GM12801 (cell line): ENCODE data around the gene KRR1.

Experiments used
- TF ChIP-seq, protein P1 (sequence below): IDR thresholded peaks from one replicate; pipeline ENCODE4 v1.5.1; 2011; ENCODE audit warnings: control low read depth; ENCODE audit not compliant: insufficient read length; ENCODE audit errors: extremely low read depth

The KRR1 gene

DNA sequence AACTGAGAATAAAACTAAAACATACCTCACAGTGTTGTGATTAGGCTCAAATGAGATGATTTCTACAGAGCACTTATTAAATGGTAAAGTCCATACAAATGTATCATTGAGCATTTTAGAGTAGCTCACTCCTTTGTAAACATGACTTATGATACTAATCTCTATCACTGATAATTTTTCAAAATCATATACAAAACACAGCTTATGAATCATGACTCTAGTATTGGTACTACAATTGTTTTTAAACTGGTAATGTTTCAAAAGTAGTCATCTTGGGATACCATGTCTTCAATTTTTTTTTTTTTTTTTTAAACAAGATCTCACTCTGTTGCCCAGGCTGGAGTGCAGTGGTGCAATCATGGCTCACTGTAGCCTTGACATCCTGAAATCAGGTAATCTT is 40.1 kb upstream of the KRR1 start:
- TF ChIP-seq, protein P1, sequence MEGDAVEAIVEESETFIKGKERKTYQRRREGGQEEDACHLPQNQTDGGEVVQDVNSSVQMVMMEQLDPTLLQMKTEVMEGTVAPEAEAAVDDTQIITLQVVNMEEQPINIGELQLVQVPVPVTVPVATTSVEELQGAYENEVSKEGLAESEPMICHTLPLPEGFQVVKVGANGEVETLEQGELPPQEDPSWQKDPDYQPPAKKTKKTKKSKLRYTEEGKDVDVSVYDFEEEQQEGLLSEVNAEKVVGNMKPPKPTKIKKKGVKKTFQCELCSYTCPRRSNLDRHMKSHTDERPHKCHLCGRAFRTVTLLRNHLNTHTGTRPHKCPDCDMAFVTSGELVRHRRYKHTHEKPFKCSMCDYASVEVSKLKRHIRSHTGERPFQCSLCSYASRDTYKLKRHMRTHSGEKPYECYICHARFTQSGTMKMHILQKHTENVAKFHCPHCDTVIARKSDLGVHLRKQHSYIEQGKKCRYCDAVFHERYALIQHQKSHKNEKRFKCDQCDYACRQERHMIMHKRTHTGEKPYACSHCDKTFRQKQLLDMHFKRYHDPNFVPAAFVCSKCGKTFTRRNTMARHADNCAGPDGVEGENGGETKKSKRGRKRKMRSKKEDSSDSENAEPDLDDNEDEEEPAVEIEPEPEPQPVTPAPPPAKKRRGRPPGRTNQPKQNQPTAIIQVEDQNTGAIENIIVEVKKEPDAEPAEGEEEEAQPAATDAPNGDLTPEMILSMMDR, result no peak

DNA sequence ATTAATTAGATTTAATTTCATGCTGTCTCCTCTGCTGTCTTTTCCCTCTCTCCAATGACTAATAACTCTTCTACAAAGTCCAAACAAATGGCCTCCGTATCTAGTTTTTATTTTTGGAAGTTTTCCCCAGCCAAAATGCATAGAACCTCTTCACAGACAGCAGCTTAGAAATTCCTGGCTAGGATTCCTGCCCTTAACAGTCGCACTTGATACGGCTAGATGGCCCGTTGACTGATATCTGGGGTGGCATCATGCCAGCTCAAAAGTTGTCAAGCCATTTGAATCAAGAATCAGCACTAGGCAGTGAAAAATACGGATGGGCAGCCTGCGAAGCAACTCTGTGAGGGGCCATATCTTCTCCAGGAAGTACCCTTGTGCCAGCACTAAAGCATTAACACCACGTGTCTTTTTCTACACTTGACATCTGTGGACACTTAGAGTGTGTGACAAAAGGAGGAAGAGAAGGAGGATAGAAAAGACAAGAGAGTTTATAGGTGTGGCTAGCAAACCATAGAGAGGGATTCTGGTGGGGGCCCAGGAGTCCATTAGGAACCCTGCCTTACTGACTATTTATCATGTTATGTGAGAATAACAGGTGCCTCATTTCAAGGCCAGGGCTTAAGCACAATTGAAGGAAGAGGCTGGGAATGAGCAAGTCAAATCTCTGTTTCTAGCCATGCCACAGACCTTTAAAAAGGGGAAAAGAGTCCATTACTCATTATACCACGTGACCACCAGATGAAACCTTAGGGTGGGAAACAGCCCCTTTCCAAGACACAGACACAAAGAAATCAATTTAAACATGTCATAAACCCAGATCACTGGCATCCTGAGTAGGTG is 39.2 kb upstream of the KRR1 start:
- TF ChIP-seq, protein P1, result no peak

DNA sequence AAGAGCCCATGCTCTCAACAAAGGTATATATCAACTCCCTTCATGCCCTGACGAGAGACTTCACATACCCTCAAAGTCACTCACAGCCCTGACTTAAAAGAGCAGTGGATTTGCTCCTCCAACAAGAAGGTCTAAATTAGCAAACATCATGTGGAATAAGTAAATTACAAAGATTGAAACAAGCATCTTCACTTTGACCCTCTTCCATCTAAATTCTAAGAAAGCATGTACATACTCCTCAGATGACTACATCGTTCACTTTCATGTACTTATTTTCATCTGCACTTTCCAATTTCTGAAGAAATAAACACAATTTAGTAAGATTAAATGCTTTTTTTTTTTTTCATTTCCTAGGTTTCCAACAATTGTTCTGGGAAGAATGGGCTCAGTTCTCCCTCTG is 38.6 kb upstream of the KRR1 start:
- TF ChIP-seq, protein P1, result no peak

DNA sequence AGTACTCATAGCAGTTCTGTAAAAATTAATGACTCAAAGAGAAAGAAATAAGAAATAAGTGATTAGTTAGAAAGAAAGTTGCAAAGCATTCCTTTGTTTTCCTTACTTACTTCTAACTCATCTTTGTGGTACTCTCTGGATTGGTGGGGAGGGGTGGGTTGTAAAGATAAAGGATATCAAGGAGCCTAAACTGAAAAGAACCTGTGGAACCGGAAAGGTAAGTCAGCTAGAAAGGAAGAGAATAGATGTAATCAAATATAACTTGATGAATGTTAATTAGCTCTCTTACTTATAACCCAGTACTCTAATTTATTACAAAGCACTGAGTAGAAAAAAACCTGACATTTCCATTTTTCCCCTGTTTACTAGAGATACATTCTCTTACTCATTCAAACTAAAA is 37.5 kb upstream of the KRR1 start:
- TF ChIP-seq, protein P1, result no peak

DNA sequence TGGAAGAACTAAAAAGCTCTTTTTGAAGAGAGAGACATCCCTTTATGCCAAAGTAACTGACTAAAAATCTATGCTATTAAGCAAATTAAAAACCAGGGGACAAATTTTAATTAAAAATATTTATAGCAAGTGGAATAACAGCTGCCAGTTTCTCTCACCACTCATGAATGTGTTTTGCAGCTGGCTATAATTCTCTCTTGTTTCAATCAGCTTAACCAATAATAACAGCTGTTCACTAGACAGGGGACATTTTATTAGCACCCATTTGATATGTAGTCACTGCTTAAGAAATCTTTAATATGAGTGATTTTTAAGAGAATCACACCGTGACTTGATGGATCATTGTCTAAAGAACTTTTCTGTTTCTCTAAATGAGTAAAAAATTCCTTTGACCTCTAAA is 34.2 kb upstream of the KRR1 start:
- TF ChIP-seq, protein P1, result no peak

DNA sequence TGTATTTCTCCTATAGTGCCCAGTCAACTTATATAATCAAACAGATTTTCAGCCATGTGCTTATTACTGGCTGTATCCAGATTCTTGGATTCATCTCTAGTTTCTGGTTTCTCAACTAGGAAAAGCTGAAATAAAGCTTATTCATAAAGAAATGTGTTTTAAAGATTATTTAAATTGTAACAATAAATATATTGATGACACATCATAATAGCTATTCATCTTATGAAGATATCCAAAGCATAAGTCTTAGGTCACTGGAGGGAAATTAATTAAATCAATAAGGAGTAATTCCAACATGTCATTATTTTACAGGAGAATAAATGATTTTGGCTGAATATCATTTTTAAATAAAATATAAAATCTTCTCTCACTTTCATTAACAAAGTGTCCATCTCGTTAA is 32.1 kb upstream of the KRR1 start:
- TF ChIP-seq, protein P1, result no peak

DNA sequence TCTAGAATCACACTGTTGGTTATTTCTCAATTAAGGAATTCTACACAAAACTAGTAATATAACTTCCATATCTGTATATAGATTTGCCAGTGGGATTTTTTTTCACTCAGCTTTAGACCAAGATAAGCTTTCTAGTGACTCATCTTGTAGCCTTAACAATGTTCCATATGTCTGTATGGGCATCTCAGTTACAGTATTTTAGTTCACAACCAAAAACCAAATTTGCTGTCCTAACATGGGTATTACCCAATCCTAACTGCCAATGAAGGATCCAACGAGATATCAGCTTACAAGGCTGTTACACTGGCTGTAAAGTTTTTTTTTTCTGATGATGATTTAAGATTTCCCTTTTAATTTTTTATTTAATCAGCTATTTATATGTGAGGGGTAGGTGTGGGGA is 31.5 kb upstream of the KRR1 start:
- TF ChIP-seq, protein P1, result no peak
